HG02588 (cell line): ENCODE measurements around the gene PPIP5K2.
"Not testable (repeated sequence)": the region's sequence is repeated elsewhere in the genome, so short reads cannot be mapped to it uniquely, and the experiment has no call there.

Experiments
- ATAC-seq: cut with Tn5 transposase; IDR thresholded peaks from one replicate; pipeline ENCODE4 v1.9.1; 2021; ENCODE audit warnings: mild to moderate bottlenecking, moderate library complexity; ENCODE audit not compliant: unreplicated experiment

PPIP5K2 gene

GRCh38 chr5:103120607-103121200, 603 bp downstream of the PPIP5K2 start:
- no peak for ATAC-seq

GRCh38 chr5:103122242-103122641, 2.1 kb downstream of the PPIP5K2 start:
- no peak for ATAC-seq

GRCh38 chr5:103126557-103126956, 6.5 kb downstream of the PPIP5K2 start:
- no peak for ATAC-seq

GRCh38 chr5:103127292-103127817, 7.3 kb downstream of the PPIP5K2 start:
- ATAC-seq: no peak

GRCh38 chr5:103128202-103128601, 8.1 kb downstream of the PPIP5K2 start:
- ATAC-seq: no peak

- ATAC-seq: no peak
Measured at GRCh38 chr5:103132684-103133083, 12.6 kb downstream of the PPIP5K2 start.

- ATAC-seq: no peak
Measured at GRCh38 chr5:103133231-103133630, 13.1 kb downstream of the PPIP5K2 start.

GRCh38 chr5:103135461-103135860, 15.4 kb downstream of the PPIP5K2 start:
- ATAC-seq: no peak

- no peak for ATAC-seq
Measured at GRCh38 chr5:103138202-103138690, 18.1 kb downstream of the PPIP5K2 start.

GRCh38 chr5:103139264-103139865, 19.3 kb downstream of the PPIP5K2 start:
- ATAC-seq: peak; percentile 99

GRCh38 chr5:103142132-103142531, 22.0 kb downstream of the PPIP5K2 start:
- ATAC-seq: not testable (repeated sequence)

- no peak for ATAC-seq
Measured at GRCh38 chr5:103145196-103145595, 25.1 kb downstream of the PPIP5K2 start.

GRCh38 chr5:103148213-103148612, 28.1 kb downstream of the PPIP5K2 start:
- no peak for ATAC-seq

- no peak for ATAC-seq
Measured at GRCh38 chr5:103151156-103151555, 31.1 kb downstream of the PPIP5K2 start.

- ATAC-seq: no peak
Measured at GRCh38 chr5:103166706-103167105, 46.6 kb downstream of the PPIP5K2 start.

GRCh38 chr5:103174147-103174546, 54.0 kb downstream of the PPIP5K2 start:
- ATAC-seq: no peak

GRCh38 chr5:103177543-103177942, 57.4 kb downstream of the PPIP5K2 start:
- no peak for ATAC-seq

- ATAC-seq: no peak
Measured at GRCh38 chr5:103178167-103178566, 58.1 kb downstream of the PPIP5K2 start.

GRCh38 chr5:103186152-103186551, 66.1 kb downstream of the PPIP5K2 start:
- no peak for ATAC-seq

GRCh38 chr5:103188436-103188835, 68.3 kb downstream of the PPIP5K2 start:
- no peak for ATAC-seq

- ATAC-seq: no peak
Measured at GRCh38 chr5:103203226-103203625, 83.1 kb downstream of the PPIP5K2 start.

GRCh38 chr5:103204990-103205389, 84.9 kb downstream of the PPIP5K2 start:
- ATAC-seq: not testable (repeated sequence)
